CD4-positive, alpha-beta T cell (primary cell): ENCODE measurements around the gene ZMYM2. TPM values are rescaled to one million over a fixed set of nuclear protein-coding genes. Genes with fewer than 3 reads are reported as not detected.

Experiments
- ATAC-seq: fragments of 200-7000 bp; cut with Tn5 transposase; one replicate; pipeline ENCODE4 v1.10.0; 2022; ENCODE audit warnings: mild to moderate bottlenecking; ENCODE audit not compliant: poor library complexity
- CTCF ChIA-PET: fragments of 350-600 bp; sonication (Branson Sonifier 250); formaldehyde crosslinking; loops from one replicate; lab custom pipeline; 2021; ENCODE audit warnings: antibody characterized with exemption, inconsistent platforms; lab: Charles Lee
- POLR2A ChIA-PET: fragments of 350-600 bp; sonication (Branson Sonifier 250); formaldehyde crosslinking; loops from one replicate; lab custom pipeline; 2021; ENCODE audit warnings: antibody characterized with exemption, inconsistent platforms; lab: Charles Lee
- DNase-seq, 14 experiments: peaks; one replicate each; pipeline ENCODE4 v3.0.0-alpha.2; 2013 to 2020; ENCODE audit warnings: mixed read lengths in 2 of 14
- H3K27ac ChIP-seq, 2 donors: one replicate each; pipeline versions ENCODE4 v1.5.1 to v1.7.0; 2013; ENCODE audit warnings: low read length in 2 of 2, low read depth in 1 of 2, mild to moderate bottlenecking in 1 of 2
- H3K27me3 ChIP-seq, 2 experiments: 1 replicate in 1 of 2; 2 replicates in 1 of 2; pipeline versions ENCODE4 v1.6.1 to v1.7.0; 2013; ENCODE audit warnings: low read length in 2 of 2, control low read depth in 1 of 2, mild to moderate bottlenecking in 1 of 2, moderate library complexity in 1 of 2; ENCODE audit not compliant: insufficient read depth in 2 of 2, control insufficient read depth in 1 of 2
- H3K36me3 ChIP-seq: one replicate; pipeline ENCODE4 v1.6.1; 2013; ENCODE audit warnings: low read length, control low read depth; ENCODE audit not compliant: insufficient read depth
- H3K4me1 ChIP-seq: one replicate; pipeline ENCODE4 v1.6.1; 2013; ENCODE audit warnings: low read length, control low read depth; ENCODE audit not compliant: insufficient read depth
- H3K4me3 ChIP-seq: one replicate; pipeline ENCODE4 v1.5.1; 2013; ENCODE audit warnings: mild to moderate bottlenecking, low read length, moderate library complexity
- H3K9me3 ChIP-seq, 2 experiments: 1 replicate in 1 of 2; 2 replicates in 1 of 2; pipeline versions ENCODE4 v1.6.1 to v1.7.0; 2013; ENCODE audit warnings: low read length in 2 of 2, mild to moderate bottlenecking in 2 of 2, control low read depth in 1 of 2, moderate library complexity in 1 of 2; ENCODE audit not compliant: control insufficient read depth in 1 of 2, insufficient read depth in 1 of 2
- H3K27ac Mint-ChIP-seq: one replicate; pipeline ENCODE4 v1.8.0; 2020; ENCODE audit warnings: mixed read lengths
- H3K27me3 Mint-ChIP-seq: one replicate; pipeline ENCODE4 v1.8.0; 2021; ENCODE audit warnings: mixed read lengths
- H3K36me3 Mint-ChIP-seq: one replicate; pipeline ENCODE4 v1.8.0; 2021; ENCODE audit warnings: low read depth, mixed read lengths
- H3K4me1 Mint-ChIP-seq: one replicate; pipeline ENCODE4 v1.8.0; 2021; ENCODE audit warnings: low read depth, mixed read lengths
- H3K4me3 Mint-ChIP-seq: one replicate; pipeline ENCODE4 v1.8.0; 2020; ENCODE audit warnings: mild to moderate bottlenecking, mixed read lengths
- H3K9me3 Mint-ChIP-seq: one replicate; pipeline ENCODE4 v1.8.0; 2020; ENCODE audit warnings: mixed read lengths
- intact Hi-C, 2 experiments: fragments of 100-400 bp; cut with DNase I in 1 of 2; cut with micrococcal nuclease in 1 of 2; formaldehyde crosslinking; loops; one replicate each; pipeline versions ENCODE4 v1.15.1 to v1.9.0; 2023 to 2025; cut with DNase I, micrococcal nuclease
- total RNA-seq, 174 experiments: library from RNA in 2 of 174; stranded (reverse) in 2 of 174; gene quantifications; one replicate each; pipeline ENCODE4 v1.2.3 and lab custom pipeline; 2021 to 2026
- TF ChIP-seq, protein P1 (sequence below): fragments of 200-600 bp; IDR thresholded peaks from one replicate; pipeline ENCODE4 v1.8.0; 2022; ENCODE audit warnings: antibody characterized with exemption, mild to moderate bottlenecking

ZMYM2 gene
- total RNA-seq, 2 experiments from 2014 or later: 106 to 110 TPM

DNA sequence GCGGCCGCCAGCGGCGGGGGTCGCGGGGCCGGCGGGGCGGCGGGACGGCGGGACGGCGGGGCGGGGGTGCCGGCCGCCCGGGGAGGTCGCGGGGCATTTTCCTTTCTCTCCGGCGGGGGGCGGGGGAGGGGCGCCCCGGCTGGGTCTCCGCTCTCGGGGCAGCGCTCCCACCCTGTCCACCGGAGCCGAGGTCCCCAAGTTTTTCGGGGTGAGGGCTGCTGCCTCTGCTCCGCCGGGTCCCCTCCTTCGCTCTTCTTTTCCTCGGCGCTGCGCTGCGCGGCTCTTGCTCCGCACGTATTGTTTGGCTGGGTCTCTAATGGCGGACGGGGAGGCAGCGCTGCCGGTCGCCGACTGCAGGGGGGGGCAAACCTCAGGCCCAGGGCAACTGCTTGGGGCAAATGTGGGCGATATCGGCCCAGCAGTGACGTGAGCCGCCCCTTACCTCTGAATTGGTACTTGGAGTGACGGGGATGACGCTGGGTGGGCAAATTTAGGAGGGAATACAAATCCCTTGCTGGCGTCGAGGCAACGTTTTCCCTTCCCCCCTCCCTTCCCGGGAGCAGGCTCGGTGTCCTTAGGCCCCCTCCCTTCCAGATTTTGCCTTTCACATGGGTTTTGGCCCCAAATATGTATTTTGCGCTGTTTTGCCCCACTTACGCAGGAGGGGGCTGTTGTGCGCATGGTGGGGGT, 759 bp downstream of the ZMYM2 start:
- Histone ChIP-seq H3K36me3 (peaks cover 8% of the 10 kb centered on the region), H3K27me3 (no peaks in the 10 kb centered on the region), H3K4me3 (peak overlapping the region; percentile 81), H3K27ac (peak overlapping the region; percentile 81 to 93), H3K4me1 (peaks cover 29% of the 10 kb centered on the region), H3K9me3 (no peaks in the 10 kb centered on the region)
- Mint-ChIP-seq H3K27ac (peak overlapping the region; percentile 99), H3K36me3 (peaks cover 46% of the 10 kb centered on the region), H3K4me1 (peaks cover 26% of the 10 kb centered on the region), H3K27me3 (no peaks in the 10 kb centered on the region), H3K4me3 (peak overlapping the region; percentile 98), H3K9me3 (no peaks in the 10 kb centered on the region)
- DNase-seq (peak; percentile 40 to 88 (median 66)), ATAC-seq (peak; percentile 13)
- intact Hi-C loops: loop anchor here in 1 of 2 experiments (2.0 to 10.0 kb wide), 4 partner anchors 176 to 1646 kb away; partner anchors contain the start of genes EEF1AKMT1, MICU2, MPHOSPH8 and PSPC1
- TF ChIP-seq, protein P1, sequence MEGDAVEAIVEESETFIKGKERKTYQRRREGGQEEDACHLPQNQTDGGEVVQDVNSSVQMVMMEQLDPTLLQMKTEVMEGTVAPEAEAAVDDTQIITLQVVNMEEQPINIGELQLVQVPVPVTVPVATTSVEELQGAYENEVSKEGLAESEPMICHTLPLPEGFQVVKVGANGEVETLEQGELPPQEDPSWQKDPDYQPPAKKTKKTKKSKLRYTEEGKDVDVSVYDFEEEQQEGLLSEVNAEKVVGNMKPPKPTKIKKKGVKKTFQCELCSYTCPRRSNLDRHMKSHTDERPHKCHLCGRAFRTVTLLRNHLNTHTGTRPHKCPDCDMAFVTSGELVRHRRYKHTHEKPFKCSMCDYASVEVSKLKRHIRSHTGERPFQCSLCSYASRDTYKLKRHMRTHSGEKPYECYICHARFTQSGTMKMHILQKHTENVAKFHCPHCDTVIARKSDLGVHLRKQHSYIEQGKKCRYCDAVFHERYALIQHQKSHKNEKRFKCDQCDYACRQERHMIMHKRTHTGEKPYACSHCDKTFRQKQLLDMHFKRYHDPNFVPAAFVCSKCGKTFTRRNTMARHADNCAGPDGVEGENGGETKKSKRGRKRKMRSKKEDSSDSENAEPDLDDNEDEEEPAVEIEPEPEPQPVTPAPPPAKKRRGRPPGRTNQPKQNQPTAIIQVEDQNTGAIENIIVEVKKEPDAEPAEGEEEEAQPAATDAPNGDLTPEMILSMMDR: no peak
- ChIA-PET CTCF (interaction anchor here (0.7 to 1.5 kb wide), 17 partner anchors 9 to 325 kb away, joined by 3 to 12 read pairs (median 5); partner anchors contain the start of genes MPHOSPH8 and ZMYM5), POLR2A (interaction anchor here (0.6 to 1.1 kb wide), 6 partner anchors 8 to 326 kb away, joined by 4 to 31 read pairs (median 5); partner anchors contain the start of genes MPHOSPH8, PSPC1 and ZMYM5)

DNA sequence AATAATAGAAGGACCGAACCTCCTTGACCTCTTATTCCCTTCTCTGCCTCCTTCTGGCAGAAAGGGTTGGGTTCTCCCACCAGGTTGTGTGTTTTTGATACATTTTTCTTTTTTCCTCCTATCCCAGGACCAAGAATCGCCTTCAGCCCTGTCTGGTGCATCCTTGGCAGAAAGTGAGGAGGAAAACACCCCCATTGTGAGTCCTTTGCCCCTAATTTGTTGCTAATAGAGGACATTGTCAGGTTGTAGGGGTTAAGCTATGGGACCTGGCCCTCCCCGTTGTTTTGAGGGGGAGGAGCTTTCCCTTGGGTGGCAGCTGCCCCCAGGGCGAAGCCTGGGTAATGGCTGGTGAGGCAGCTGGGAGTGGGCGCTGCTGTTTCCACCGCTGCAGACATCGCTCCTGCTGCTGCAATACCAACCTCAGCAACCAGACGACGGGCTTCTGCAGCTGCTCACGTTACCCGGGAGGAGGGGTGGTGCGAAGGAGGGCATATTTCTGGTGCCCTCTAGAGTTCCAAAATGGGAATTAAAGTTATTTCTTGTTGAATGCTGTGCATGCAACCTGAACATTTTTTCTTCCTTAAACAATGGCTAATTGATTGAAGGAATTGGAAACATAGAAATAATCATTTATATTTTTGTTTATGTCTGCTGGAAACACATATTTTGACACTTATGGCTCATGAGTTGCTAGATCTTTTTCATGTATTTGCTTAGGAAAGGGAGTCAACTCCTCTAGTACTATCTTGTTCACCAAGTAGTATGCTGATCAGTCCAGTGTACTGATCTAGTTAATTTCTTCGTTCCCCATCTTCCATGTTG, 1.5 kb downstream of the ZMYM2 start:
- peak; percentile 75 to 96 (median 81) for DNase-seq
- peaks cover 9% of the 10 kb centered on the region for H3K36me3 ChIP-seq
- Mint-ChIP-seq H3K4me1 (peaks cover 28% of the 10 kb centered on the region), H3K27ac (peak overlapping the region; percentile 99), H3K9me3 (no peaks in the 10 kb centered on the region), H3K27me3 (no peaks in the 10 kb centered on the region), H3K4me3 (peak overlapping the region; percentile 98), H3K36me3 (peaks cover 46% of the 10 kb centered on the region)
- ATAC-seq: peak; percentile 55
- intact Hi-C loops: loop anchor here (2.0 to 10.0 kb wide), 8 partner anchors 31 to 1645 kb away; partner anchors contain the start of genes PSPC1 (in 2 of the 2), EEF1AKMT1 (in 1 of the 2), IFT88 (in 1 of the 2) and MICU2 (in 1 of the 2)
- peaks cover 30% of the 10 kb centered on the region for H3K4me1 ChIP-seq
- POLR2A ChIA-PET: interaction anchor here (0.8 to 1.1 kb wide), 5 partner anchors 9 to 326 kb away, joined by 3 to 31 read pairs (median 4); partner anchors contain the start of genes MPHOSPH8, PSPC1 and ZMYM5
- peak overlapping the region; percentile 81 to 93 for H3K27ac ChIP-seq
- H3K4me3 ChIP-seq: peak overlapping the region; percentile 81
- H3K27me3 ChIP-seq: no peaks in the 10 kb centered on the region
- TF ChIP-seq, protein P1: peak; percentile 87
- H3K9me3 ChIP-seq: no peaks in the 10 kb centered on the region
- CTCF ChIA-PET: interaction anchor here (0.7 to 1.5 kb wide), 17 partner anchors 9 to 326 kb away, joined by 3 to 12 read pairs (median 5); partner anchors contain the start of genes MPHOSPH8 and ZMYM5

DNA sequence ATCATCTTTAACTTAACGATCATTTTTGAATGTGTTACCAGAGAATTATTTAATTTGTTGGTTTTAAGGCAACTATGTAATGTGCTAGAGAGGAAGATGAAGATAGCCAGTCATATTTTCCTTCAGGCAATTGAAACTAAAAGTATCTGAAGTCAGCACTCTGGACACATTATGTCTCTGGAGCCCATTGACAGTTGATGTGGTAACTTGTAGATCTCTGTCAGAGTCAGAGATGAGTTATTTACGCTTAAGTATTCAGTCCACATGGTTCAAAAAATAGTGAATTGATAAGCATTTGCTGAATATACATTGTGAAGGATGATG, 2.1 kb downstream of the ZMYM2 start:
- intact Hi-C loops: loop anchor here (2.0 to 10.0 kb wide), 5 partner anchors 32 to 1214 kb away; partner anchors contain the start of genes IFT88 (in 1 of the 2), MRPL57 (in 1 of the 2), PSPC1 (in 1 of the 2) and SKA3 (in 1 of the 2)
- no peaks in the 10 kb centered on the region for H3K27me3 Mint-ChIP-seq
- peak overlapping the region; percentile 99 for H3K27ac Mint-ChIP-seq
- H3K36me3 Mint-ChIP-seq: peaks cover 46% of the 10 kb centered on the region
- H3K4me3 ChIP-seq: peak overlapping the region; percentile 81
- peaks cover 30% of the 10 kb centered on the region for H3K4me1 ChIP-seq
- POLR2A ChIA-PET: interaction anchor here (0.8 to 1.1 kb wide), 5 partner anchors 10 to 327 kb away, joined by 3 to 31 read pairs (median 4); partner anchors contain the start of genes MPHOSPH8, PSPC1 and ZMYM5
- peak overlapping the region; percentile 21 to 26 for H3K27ac ChIP-seq
- TF ChIP-seq, protein P1: no peak
- H3K4me1 Mint-ChIP-seq: peaks cover 33% of the 10 kb centered on the region
- CTCF ChIA-PET: interaction anchor here (1.0 to 1.5 kb wide), 8 partner anchors 8 to 108 kb away, joined by 5 to 12 read pairs (median 6); partner anchors contain the start of gene ZMYM5
- peaks cover 13% of the 10 kb centered on the region for H3K36me3 ChIP-seq
- no peaks in the 10 kb centered on the region for H3K27me3 ChIP-seq
- H3K4me3 Mint-ChIP-seq: peak overlapping the region; percentile 98
- DNase-seq (peak in 3 of 14 experiments; percentile 33 to 60 (median 35)), ATAC-seq (no peak)
- no peaks in the 10 kb centered on the region for H3K9me3 ChIP-seq
- H3K9me3 Mint-ChIP-seq: no peaks in the 10 kb centered on the region
